Activated CD8-positive, alpha-beta memory T cell treated with anti-CD3 and anti-CD28 coated beads, Interleukin-2, amount 50 U/mL, for 4 hours (primary cell): ENCODE measurements around the gene NOC2L.
"Not testable (repeated sequence)": the region's sequence is repeated elsewhere in the genome, so short reads cannot be mapped to it uniquely, and the experiment has no call there.

Experiments used
- DNase-seq: peaks from one replicate; pipeline ENCODE4 v3.0.0-alpha.2; 2020

The NOC2L gene

DNA sequence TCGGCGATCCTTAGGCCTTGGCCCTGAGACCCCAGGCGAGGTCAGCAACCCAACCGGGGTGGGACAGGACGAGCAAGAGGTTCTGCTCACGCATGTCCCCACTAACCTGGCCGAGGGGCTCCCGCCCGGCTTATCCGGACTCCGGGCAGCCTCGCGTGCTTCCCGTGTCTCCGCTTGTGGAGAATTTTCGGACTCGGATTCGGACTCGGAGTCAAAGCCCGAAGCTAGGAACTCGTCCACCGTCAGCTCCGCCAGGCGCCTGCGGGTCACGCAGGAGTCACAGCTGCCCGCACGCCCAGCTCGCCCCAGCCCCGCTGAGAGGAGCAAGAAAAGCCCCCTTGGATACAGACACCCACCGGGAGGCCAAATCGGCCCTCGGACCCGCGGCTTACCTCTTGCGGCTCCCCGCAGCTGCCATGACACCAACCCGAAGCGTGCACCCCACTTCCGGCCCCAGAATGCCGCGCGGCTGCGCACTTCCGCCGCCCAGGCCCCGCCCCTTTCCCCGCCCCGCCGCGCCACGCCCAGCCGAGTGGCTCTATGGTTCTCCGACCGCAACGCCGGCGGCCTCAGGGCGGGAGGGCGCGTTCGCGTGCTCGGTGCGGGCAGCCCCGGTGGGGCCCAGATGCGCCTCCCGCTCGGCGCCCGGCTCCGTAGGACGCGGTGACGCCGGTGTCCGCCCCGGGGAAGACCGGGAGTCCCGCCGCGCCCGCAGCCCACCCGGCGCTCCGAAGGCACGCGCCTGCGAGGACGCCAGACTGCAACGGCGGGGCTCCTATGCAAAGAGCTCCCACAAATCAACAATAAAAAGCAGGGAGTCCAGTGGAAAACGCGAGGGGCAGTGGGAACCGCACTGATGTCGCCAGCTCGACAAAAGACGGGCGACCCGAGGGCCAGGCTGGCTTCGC is at the start of gene NOC2L:
NOC2L (minus strand) TSS at position 434 of the 908 bp plus-strand sequence; CDS start at position 418, 16 bp downstream.
- peak; percentile 97 for DNase-seq

DNA sequence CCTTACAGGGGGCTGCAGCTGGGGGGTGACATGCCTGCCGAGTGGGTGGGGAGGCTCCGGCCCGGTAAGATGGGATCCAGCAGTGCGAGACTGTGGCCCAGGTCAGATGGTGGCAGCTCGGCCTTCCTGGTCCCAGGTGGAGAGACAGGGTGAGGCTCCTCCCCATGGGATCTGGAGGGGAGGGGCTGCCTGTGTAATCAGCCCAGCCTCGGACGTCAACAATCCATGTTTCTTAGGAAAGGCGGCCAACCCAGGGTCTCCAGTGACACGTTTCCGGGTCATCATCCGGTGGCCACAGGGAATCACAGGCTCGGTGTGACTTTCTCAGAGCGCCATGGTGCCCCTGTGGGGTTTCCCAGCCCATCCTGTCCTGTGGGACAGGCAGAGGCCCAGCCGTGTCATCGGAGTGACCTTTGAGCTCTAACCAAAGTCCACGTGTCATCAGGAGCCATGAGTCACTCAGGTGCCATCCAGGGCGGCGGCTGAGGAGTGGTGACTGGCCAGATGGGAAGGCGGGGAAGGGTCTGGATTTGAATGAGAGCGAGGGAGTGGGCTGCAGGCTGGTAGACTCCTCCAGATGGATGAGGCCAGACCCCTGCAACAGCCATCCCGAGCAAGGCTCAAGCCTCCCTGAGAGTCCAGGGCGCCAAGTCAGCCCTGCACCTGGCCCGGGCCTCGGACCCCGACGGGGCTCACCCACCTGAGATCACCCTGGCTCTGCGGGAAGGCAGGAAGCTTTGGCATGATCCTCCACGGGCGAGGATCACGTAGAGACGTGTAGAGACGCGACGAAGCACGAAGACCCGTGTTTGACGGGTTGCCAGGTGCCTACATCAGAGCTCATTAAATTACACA is 47.5 kb upstream of the NOC2L start:
- peak; percentile 12 for DNase-seq

DNA sequence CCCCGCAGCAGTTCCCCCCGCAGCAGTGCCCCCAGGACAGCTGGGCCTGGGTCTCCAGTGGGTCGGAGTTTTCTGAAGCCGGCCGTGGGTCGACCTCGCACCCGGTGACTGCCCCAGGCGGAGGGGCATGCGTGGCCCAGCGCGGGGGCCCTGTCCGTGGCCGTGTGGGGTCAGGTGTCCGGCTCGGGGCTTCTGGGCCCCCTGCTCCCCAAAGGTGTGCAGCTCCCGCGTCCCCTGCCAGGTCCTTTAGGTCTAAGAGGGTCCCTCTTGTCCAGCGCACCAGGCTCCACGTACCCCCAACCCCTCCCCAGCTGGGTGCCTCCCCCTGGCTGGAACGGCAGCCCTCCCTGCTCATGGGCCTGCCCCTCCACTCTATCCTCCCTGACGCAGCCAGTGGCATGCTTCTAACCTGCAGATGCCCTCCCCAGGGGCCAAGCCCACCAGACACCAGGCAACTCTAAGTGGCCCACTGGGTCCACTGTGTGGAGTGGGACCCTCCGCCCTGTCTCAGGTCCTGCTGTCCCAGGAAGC is 46.8 kb upstream of the NOC2L start:
- DNase-seq, result peak; percentile 12

DNA sequence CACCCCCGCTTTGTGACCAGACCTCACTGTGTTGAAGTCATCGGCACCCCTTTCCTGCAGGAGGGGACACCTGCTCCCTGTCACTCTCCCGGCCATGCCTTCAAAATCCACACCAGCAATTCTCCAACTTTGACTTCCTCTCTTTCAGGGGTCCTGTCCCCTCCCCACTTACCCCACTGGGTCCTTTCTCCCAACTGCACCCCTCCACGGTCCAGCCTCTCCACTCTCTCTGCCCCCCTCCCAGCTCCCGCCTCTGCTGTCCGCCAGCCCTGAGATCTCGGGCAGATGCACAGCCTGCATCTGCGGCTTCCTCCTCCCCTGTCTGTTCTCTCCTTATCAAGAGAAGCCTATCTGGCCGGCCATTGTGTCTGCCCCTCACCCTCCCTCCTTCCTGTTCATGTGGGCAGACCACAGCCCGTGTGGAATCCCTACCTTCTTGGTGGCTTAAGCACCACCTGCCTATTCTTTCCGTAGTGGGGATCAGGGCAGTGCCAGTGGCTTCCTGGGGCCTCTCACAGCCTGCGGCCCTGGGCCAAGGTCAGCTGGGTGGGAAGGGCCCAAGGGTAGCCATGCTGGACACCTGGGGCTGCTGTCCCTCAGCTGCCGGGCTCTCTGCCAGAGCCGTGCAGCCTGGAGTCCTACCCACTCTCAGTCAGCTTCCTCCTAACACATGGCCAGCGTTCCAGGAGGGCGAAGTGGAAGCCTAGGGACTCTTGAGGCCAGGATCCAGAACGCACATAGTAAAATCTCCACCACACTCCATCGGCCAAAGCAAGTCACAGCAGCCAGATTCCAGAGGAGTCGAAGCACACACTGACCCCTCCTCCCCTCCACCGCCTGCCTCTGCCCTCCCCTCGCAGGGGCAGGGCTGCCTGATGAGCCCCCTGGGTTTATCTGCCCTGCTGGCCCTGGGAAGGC is 46.0 kb upstream of the NOC2L start:
- peak; percentile 13 for DNase-seq

DNA sequence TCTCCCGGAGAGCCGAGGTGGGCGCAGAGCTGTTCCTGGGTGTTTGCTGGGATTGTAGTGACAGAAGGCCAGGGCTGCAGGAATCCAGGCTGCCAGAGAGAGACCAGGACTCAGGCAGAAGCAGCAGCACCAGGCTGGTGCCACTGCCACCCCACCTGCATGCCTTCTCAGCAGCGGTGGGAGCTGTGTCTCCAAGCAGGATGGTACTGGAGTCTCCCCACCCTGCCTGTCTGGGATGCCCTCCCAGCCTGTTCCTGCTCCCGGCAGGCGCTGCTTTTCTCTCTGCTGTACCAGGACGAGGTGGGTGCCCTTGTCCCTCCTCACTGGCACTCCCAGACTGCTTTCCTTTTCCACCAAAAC is 45.3 kb upstream of the NOC2L start:
- no peak for DNase-seq

DNA sequence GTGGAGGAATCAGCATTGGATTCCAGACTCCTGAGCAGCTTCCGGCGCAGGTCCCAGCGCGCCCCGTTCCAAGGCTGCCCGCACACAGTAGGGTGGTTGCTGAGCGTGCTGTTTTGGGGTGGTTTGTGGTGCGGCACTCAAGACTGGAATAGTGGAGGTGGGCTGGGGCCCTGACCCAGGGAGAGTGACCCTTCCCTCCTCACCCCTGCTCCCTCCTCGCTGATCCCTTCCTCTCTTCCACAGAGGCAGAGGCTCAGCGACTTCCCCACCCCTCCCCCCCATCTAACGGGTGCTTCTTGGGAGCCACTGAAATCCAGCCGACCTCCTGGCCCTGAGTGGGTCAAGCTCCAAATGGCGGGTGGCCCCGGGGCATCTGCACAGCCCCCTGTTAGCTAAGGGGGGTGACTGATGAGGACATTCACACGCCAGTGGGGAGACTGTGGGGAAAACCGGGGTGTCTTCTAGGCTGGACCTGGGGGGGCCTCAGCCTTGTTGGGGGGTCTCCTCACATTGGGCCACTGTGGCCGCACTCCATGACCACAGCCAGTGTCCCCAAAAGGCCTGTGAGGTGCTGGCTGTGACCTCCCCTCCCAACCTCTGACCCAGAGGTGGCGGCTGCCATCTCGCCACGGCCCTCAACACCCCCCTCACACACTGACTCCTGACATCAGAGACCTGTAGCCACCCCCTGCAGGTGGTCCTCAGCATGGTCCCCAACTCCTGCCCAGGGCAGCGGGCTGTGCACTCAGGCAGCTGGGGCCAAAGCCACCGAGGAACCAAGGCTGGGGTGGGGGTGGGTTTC is 44.8 kb upstream of the NOC2L start:
- DNase-seq, result no peak

DNA sequence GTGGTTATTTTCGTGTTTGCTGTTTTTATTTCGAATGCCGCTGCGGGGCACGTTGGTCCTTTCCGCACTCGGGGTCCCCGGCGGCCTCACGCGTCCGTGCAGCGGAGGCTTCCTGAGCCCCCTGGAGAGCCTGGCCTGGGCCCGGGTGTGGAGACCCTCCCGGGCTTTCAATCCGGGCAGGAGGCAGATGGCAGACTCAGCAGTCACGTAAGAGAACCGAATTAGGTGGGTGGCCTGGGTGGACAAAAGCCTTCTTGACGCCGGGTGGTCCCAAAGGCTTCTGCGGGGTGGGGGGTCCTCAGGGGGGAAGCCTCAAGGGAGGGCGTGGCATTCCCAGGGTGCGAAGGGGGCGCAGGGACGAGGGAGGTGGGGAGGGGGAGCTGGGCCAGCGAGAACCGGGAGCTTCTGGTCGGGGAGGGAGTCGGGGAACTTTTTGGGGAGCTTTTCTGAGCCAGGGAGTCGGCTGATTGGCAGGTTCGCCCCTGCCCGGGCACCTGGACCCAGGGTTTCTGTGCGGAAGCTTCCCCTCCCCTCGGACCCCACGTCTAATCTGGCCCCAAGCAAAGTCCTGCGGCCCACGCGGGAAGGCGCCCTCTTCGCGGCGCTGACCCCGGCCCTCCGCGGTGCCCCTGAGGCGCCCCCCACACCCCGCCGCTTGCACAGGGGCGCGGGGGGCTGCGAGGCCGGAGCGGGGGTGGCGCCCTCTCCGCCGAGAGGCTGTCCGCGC is 42.2 kb upstream of the NOC2L start:
- no peak for DNase-seq

DNA sequence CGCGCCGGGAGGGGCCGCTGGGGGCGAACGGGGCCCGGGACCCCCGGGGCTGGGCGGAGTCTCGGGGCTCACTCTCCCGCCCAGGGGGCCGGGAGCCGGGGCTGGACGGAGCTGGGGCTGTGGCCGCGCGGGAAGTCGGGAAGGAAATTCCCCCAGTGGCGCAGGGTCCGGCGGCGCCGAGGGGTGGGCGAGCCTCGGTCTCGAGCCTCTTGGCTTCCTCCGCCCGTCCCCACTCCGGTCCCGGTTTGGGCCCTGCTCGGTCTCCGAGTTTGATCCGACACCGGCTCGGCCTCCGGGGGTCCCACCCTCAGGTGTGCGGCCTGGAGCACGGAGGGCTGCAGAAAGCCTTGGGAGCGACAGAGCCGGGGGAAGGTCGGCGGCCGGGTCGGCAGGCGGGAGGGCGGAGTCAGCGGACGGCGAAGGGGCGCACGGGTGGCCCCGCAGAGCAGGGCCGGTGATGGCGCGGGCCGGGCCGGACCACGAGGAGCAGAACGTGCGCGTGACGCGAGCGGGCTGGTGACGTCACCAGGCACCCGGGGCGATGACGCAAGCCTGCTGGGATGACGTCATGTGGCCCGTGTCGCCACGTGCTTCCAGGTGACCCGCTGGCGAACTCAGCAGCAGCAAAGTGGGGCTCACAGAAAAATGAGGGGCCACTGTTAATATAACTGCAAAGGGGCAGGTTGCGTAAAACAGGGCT is 41.5 kb upstream of the NOC2L start:
- peak; percentile 77 for DNase-seq

DNA sequence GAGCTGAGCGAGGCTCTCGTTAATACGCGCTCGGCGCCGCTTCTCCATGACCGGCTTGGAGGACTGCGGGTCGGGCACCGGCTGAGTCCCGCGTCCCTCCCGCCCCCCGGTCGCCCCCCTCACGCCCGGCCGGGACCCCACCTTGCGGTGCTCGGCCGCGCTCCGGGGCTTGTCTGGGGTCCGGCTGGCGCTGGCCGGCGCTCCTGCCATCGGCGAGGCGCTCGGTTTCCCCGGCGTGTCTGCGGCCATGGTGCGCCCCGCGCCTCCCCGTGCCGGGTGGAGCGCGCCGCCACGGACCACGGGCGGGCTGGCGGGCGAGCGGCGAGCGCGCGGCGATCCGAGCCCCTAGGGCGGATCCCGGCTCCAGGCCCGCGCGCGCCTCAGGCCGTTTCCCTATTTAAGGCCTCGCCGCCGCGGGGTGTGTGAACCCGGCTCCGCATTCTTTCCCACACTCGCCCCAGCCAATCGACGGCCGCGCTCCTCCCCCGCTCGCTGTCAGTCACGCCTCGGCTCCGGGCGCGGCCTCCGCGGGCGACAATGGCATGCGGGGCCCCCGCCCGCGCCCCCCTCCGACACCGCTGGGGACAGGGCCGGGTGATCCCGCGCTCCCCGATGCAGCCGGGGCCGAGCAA is 40.8 kb upstream of the NOC2L start, which contains the start of gene HES4:
HES4 (minus strand) TSS at position 373 of the 632 bp plus-strand sequence; CDS start at position 249, 124 bp downstream.
- peak; percentile 70 for DNase-seq

DNA sequence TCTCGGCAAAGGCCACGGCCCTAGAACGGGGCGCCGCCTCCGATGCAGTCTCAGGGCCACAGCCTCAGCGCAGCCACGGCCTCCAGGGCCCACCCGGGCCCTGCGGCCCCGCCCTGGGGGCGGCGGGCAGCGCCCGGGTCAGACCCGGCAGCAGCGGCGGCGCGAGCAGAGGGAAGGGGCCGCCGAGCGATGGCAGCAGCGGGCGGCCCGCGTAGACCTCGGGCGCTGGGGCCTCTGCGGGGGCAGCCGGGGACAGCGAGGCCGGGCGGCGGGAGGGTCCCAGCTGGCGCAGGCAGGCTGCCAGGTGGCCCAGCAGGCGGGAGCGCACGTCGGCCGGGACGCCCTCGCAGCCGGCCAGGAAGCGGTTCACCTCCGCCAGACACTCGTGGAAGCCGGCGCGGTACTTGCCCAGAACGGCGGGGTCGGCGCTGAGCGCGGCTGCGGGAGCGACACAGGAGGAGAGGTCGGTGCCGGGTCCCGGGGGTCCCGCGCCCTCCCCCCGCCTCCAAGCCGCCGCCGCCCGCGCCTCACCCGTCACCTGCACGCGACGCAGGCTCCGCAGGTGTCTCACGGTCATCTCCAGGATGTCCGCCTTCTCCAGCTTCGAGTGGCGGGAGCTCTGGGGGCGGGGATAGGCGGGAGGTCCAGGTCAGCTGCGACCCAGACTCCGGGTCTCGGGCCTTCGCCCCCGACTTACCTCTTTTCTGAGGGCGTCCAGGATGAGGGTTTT is 40.1 kb upstream of the NOC2L start:
- DNase-seq, result no peak

DNA sequence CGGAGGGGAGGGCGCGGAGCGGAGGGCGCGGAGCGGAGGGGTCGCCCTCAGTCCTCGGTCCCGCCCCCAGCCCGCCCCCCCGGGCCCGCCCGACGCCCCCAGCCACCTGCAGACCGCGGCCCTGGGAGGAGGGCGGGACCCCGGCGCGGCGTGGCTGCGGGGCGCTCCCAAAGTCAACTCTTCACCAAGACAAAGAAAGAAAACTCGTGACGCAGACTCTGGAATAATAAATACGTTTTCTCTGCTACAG is 39.6 kb upstream of the NOC2L start:
- DNase-seq, result no peak

DNA sequence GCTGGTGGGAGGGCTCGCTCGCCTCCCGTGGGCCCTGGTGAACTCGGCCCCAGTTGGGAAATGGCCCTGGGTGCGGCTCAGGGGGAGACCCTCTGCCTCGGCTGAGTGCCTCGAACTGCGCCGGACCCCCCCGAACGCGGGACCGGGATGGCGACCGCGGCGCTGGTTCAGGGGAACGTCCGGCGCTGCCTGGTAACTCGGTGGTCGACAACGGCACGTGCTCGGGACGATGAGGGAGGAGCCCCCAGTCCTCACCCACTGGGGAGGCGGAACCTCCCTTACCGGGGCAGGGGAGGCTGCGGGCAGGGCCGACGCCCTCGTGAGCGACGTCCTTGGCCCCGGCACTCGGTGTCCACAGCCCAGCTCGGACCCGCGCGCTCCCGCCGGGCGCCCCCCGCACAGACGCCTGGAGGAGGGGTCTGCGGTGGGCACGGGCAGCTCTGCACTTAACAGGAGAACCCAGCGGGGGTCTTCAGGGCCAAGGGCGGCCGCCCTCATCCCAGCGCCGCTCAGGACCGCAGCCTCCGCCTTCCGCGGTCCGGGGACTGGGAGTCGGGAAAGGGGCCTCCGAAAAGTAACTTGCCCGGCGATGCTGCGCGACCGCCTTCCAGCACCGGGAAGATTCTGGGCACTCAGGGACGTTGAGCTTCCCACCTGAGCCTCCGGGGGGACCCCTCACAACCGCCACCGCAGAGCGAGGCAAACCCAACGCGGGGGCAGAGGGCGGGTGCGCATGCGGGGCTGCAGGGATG is 39.1 kb upstream of the NOC2L start:
- DNase-seq, result no peak

DNA sequence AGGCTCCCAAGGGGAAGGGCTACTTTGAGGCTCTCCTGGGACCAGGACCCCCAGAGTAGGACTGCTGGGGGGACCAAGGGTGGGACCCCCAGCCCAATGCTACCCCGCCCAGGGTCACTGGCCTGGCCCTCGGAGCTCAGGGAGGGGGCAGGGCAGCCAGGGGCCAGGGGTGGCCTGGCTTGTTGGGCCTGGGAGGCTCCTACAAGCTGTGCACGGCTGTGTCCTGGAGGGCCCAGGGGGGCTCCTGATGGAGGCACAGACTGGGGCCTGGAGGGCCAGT is 38.6 kb upstream of the NOC2L start:
- no peak for DNase-seq

DNA sequence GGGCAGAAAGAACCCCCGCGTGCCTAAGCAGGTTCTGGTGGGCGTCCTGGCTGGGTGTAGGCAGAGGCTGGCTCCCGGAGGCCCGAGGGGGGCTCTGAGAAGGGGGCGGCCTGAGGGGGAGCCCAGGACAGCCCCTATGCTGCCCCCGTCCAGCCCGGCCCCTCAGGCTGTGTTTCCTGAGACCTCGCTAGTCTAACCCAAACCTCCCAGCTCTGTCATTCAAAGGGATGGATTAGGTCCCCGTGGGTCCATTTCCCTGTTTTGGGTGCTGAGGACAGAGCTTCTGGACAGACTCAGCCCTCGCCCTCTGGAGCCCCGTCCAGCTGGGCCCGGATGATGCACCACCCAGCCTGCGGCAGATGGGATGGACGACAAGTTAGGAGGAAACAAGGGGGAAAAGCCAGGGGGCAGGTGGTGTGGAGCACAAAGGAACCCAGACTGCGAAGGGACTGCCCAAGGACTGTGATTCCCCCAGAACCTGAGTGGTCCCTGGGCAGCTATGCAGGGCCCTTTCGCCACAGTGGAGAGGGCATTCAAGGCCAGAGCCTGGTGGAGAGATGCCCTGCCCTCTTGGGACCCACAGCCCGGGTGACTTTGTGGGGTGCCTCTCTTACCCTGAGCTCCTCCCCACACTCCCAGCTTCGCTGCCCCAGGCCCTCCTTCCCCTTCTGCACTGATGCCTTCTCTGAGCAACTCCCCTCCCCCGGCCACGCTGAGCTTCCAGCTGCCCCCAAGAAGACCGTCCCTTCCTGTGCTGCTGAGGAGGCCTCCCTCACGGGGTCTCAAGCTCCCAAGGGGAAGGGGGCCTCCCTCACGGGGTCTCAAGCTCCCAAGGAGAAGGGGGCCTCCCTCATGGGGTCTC is 38.0 kb upstream of the NOC2L start:
- no peak for DNase-seq

DNA sequence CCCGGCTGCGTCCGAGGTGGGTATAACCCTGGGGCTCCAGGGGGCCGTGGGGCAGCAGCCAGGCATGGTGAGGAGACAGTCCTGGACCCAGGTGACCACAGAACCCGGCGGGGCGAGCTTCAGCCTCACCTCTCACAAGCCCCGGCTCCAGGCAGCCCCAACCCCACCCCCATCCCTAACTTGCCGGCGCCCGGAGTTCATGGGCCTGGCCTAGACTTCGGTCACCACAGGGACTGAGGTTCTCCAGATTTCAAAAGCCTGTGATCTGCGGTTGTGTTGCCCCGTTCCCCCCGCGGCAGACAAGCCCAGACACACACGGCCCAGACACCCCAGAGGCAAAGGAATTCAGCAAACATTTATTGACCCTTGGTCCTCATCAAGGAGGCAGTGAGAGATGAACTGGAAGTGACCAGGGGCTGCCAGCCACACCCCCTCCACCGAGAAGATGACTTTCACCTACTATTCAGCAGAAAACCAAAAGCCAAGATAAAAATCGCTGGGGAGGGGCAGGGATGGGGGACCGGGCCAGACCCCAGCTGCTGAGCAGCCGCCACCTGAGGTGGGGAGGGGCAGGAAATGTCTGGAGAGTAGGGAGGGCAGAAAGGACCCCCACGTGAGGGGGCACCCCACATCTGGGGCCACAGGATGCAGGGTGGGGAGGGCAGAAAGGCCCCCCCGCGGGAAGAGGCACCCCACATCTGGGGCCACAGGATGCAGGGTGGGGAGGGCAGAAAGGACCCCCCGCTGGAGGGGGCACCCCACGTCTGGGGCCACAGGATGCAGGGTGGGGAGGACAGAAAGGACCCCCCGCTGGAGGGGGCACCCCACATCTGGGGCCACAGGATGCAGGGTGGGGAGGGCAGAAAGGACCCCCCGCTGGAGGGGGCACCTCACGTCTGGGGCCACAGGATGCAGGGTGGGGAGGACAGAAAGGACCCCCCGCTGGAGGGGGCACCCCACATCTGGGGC is 36.9 kb upstream of the NOC2L start:
- DNase-seq, result no peak

DNA sequence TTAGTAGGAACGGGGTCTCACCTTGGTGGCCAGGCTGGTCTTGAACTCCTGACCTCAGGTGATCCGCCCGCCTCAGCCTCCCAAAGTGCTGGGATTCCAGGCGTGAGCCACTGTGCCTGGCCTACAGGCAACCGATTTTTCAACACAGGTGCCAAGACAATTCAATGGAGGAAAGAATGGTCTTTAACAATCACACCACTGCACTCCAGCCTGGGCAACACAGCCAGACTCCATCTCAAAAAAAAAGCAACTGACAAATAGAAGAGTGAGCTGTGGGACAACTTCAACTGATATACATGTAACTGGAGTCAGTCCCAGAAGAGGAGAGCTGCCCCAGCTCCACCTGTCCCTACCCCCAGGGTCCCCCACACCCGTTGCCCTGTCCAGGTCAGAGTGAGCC is 35.5 kb upstream of the NOC2L start:
- not testable (repeated sequence) for DNase-seq
